Right lobe of liver (tissue), 6 donors: ENCODE measurements around the gene SLC22A1. TPM values are rescaled to one million over a fixed set of nuclear protein-coding genes. Genes with fewer than 3 reads are reported as not detected.

ENCODE experiments used
- ATAC-seq, 4 donors: fragments of 200-7000 bp; cut with Tn5 transposase; one replicate each; pipeline ENCODE4 v1.9.1; 2020; ENCODE audit warnings: mild to moderate bottlenecking in 4 of 4, moderate library complexity in 4 of 4
- DNase-seq, 3 donors: peaks; one replicate each; pipeline ENCODE4 v3.0.0-alpha.2; 2020
- H3K27ac ChIP-seq, 3 donors: fragments of 200-600 bp; one replicate each; pipeline ENCODE4 v1.8.0; 2022
- H3K27me3 ChIP-seq, 2 donors: fragments of 200-600 bp; one replicate each; pipeline ENCODE4 v1.8.0; 2022
- H3K36me3 ChIP-seq, 4 donors: fragments of 200-600 bp; sonication (generic) in 1 of 4; one replicate each; pipeline versions ENCODE4 v1.5.1 to v1.8.0; 2017 to 2022; ENCODE audit warnings: control low read depth in 1 of 4
- H3K4me1 ChIP-seq, 4 donors: fragments of 200-600 bp; sonication (generic) in 1 of 4; one replicate each; pipeline versions ENCODE4 v1.5.1 to v1.8.0; 2017 to 2022; ENCODE audit warnings: control low read depth in 1 of 4
- H3K4me3 ChIP-seq, 3 donors: fragments of 200-600 bp; one replicate each; pipeline ENCODE4 v1.8.0; 2022
- H3K9me3 ChIP-seq, 4 donors: fragments of 200-600 bp; sonication (generic) in 1 of 4; one replicate each; pipeline versions ENCODE4 v1.5.1 to v1.8.0; 2017 to 2022; ENCODE audit warnings: control low read depth in 1 of 4
- POLR2A ChIP-seq: fragments of 450-650 bp; IDR thresholded peaks from one replicate; pipeline ENCODE4 v1.6.1; 2017; ENCODE audit warnings: antibody characterized with exemption, mild to moderate bottlenecking
- WGBS: methylation state at CpG from one replicate; pipeline ENCODE4 v1.1.6; 2018; ENCODE audit warnings: low coverage, low lambda C conversion rate; ENCODE audit not compliant: insufficient coverage; ENCODE audit errors: missing lambda C conversion rate; 5-methylcytosine and 5-hydroxymethylcytosine counted together
- intact Hi-C, 2 donors: fragments of 100-400 bp; cut with DNase I; formaldehyde crosslinking; loops; one replicate each; pipeline versions ENCODE4 v1.11.2 to v1.14.1; 2022
- total RNA-seq, 6 experiments: library from RNA; depleted of rRNA in 2 of 6; stranded (reverse); fragments of >200 nt in 2 of 6; fragmentation: NEBNext Ultra II Directional in 3 of 6; extraction: Animal tissue kit (Norgen Biotek cat#: 25700) in 3 of 6; gene quantifications; one replicate each; pipeline versions ENCODE4 v1.1.0 to v1.2.4, GENCODE V29; 2016 to 2023
- TF ChIP-seq, protein P1 (sequence below), 4 donors: fragments of 200-600 bp in 3 of 4; fragments of 450-650 bp in 1 of 4; IDR thresholded peaks; one replicate each; pipeline versions ENCODE4 v1.5.1 to v1.8.0; 2016 to 2022; ENCODE audit warnings: antibody characterized with exemption in 4 of 4, mild to moderate bottlenecking in 2 of 4
- donor health status: DM: no; HTN: yes; CAD: no.
- donor health status: DM: no; HTN: no; CAD: no.
- donor health status: DM: no; HTN: no; CAD: no.
- donor health status: DM: no; HTN: yes; CAD: no.
- donor health status: DM: no; HTN: yes; CAD: no.

Gene SLC22A1
- total RNA-seq, 6 experiments from 2014 or later = 190 to 1,656 (median 769) TPM

- no peak for DNase-seq
- 75% methylated on average over 4 of the region's 6 CpGs for WGBS
- H3K27ac ChIP-seq = peak overlapping the region in 2 of 3 donors; percentile 61 to 74
- peaks cover 0 to 50% (median 21%) of the 10 kb centered on the region in 4 donors for H3K4me1 ChIP-seq
- H3K36me3 ChIP-seq = peaks cover 0 to 42% (median 1%) of the 10 kb centered on the region in 4 donors
- no peaks in the 10 kb centered on the region for H3K27me3 ChIP-seq
- no peaks in the 10 kb centered on the region for H3K9me3 ChIP-seq
- H3K4me3 ChIP-seq = no peak overlapping the region
- TF ChIP-seq POLR2A = no peak
- TF ChIP-seq, protein P1, sequence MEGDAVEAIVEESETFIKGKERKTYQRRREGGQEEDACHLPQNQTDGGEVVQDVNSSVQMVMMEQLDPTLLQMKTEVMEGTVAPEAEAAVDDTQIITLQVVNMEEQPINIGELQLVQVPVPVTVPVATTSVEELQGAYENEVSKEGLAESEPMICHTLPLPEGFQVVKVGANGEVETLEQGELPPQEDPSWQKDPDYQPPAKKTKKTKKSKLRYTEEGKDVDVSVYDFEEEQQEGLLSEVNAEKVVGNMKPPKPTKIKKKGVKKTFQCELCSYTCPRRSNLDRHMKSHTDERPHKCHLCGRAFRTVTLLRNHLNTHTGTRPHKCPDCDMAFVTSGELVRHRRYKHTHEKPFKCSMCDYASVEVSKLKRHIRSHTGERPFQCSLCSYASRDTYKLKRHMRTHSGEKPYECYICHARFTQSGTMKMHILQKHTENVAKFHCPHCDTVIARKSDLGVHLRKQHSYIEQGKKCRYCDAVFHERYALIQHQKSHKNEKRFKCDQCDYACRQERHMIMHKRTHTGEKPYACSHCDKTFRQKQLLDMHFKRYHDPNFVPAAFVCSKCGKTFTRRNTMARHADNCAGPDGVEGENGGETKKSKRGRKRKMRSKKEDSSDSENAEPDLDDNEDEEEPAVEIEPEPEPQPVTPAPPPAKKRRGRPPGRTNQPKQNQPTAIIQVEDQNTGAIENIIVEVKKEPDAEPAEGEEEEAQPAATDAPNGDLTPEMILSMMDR (IDR thresholded peaks at IDR 0.05) = no peak
- ATAC-seq = no peak
- intact Hi-C loops = no loop called here
These were observed 7.4 kb downstream of the SLC22A1 start for GRCh38 chr6:160128879-160129516.

DNA sequence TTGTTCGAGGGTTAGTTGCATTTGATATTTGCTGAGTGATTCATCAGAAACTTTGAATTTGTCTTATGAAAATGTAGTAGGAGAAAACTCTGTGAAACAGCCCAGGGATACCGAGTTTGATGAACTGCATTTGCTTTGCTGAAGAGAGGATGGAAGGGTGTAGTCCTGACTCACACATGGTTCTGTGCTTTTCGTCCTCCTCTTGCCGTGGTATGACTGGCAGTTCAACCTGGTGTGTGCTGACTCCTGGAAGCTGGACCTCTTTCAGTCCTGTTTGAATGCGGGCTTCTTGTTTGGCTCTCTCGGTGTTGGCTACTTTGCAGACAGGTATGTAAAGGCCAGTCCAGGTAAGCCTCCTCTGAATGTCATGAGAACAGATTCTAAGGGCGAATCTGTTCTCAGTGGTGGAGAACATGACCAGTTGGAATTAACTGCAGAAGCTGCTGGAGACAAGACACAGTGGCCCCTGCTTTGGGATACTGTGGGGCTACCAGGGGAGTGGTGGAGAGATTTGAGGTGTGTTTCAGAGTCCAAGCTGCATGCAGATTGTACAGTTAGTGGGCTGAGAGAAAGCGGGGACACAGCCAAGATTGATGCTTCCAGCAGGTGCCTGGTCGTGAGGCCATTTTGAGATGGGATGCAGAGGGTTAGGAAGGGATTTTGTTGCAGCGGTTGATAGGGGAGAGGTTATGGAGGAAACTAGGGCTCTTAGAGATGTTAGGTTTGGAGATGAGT is 8.4 kb downstream of the SLC22A1 start:
- H3K36me3 ChIP-seq = peaks cover 0 to 43% (median 1%) of the 10 kb centered on the region in 4 donors
- H3K4me1 ChIP-seq = peaks cover 0 to 59% (median 26%) of the 10 kb centered on the region in 4 donors
- peak overlapping the region in 2 of 3 donors; percentile 11 to 43 for H3K27ac ChIP-seq
- no peak for DNase-seq
- no peak overlapping the region for H3K4me3 ChIP-seq
- no peaks in the 10 kb centered on the region for H3K27me3 ChIP-seq
- WGBS = 77% methylated on average over 7 of the region's 10 CpGs
- ATAC-seq = no peak
- TF ChIP-seq, protein P1 (IDR thresholded peaks at IDR 0.05) = no peak
- intact Hi-C loops = no loop called here
- H3K9me3 ChIP-seq = no peaks in the 10 kb centered on the region

DNA sequence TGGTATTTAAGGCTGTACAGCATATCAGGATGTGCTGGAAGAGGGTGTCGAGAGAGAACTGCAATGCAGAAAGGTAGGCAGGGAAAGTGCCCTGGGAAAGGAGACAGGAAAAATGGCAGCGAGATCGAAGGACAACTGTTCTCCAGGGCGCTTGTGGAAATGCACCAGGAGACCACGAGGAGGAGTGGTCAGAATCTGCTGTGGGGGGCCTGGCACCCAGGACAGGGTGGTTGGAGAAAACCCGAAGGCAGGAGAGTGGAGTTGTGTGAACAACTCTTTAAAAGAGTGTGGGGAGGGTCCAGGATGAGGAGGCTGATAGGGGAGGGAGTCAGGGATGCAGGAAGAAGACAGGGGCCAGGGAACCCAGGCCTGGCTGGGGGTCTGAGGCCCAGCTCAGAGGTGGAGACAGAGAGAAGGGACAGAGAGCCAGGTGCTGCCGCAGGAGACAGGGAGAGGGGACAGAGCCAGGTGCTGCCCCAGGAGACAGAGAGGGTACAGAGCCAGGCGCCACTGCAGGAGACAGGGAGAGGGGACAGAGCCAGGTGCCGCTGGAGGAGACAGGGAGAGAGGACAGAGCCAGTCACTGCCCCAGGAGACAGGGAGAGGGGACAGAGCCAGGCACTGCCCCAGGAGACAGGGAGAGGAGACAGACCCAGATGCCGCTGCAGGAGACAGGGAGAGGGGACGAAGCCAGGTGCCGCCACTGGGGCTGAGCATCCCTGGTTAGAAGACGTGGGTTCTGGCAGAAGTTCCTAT is 9.3 kb downstream of the SLC22A1 start:
- WGBS = 73% methylated on average over 11 of the region's 13 CpGs
- DNase-seq (no peak), ATAC-seq (peak in 3 of 4 donors; percentile 12 to 31 (median 13))
- peak overlapping the region in 2 of 3 donors; percentile 21 to 33 for H3K27ac ChIP-seq
- H3K4me1 ChIP-seq = peaks cover 0 to 67% (median 29%) of the 10 kb centered on the region in 4 donors
- no peak for TF ChIP-seq POLR2A
- TF ChIP-seq, protein P1 (IDR thresholded peaks at IDR 0.05) = no peak
- no peaks in the 10 kb centered on the region for H3K27me3 ChIP-seq
- no peaks in the 10 kb centered on the region for H3K9me3 ChIP-seq
- intact Hi-C loops = no loop called here
- no peak overlapping the region for H3K4me3 ChIP-seq
- H3K36me3 ChIP-seq = peaks cover 0 to 43% (median 3%) of the 10 kb centered on the region in 4 donors

DNA sequence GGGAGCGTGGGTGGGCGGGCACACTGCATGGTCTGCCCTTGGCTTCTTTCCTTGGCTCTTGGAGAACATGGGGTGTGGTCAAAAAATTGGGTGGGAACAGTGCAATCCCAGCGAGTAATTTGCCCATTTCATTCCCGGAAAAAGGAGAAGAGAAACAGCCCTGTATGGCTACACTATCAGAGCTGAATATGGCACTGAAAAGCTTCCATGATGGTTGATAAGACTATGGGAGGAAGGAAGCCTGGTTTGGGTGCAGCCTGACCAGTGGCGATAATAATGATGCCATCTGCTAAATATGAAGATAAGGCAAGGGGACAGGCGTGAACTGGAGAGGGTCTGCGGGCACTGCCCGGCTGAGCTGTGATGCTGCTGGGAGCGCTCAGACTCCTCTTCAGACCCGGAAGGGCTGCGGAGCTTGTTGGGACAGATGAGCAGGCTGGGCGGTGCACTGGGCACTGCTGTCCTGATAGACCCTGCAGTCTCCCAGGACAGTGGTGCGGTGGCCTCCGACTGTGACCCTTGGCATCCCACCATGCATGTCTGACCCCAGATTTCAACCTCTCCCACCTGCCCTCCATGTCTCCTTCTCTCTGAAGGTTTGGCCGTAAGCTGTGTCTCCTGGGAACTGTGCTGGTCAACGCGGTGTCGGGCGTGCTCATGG is 10.2 kb downstream of the SLC22A1 start:
- WGBS = 88% methylated on average over 7 of the region's 19 CpGs
- Histone ChIP-seq H3K36me3 (peaks cover 0 to 49% (median 7%) of the 10 kb centered on the region in 4 donors), H3K9me3 (no peaks in the 10 kb centered on the region), H3K27ac (peak overlapping the region in 2 of 3 donors; percentile 6 to 21), H3K27me3 (no peaks in the 10 kb centered on the region), H3K4me3 (no peak overlapping the region), H3K4me1 (peaks cover 0 to 76% (median 34%) of the 10 kb centered on the region in 4 donors)
- intact Hi-C loops = no loop called here
- ATAC-seq = no peak
- DNase-seq = no peak
- TF ChIP-seq, protein P1 (IDR thresholded peaks at IDR 0.05) = no peak
- no peak for TF ChIP-seq POLR2A
